HUDEP-2 (cell line): ENCODE results near the gene PDE11A.
A peak's percentile ranks its signal among the peaks of the same experiment; 100 is the strongest.
"Not testable (repeated sequence)": the region's sequence is repeated elsewhere in the genome, so short reads cannot be mapped to it uniquely, and the experiment has no call there.

Source experiments
- DNase-seq, 76 experiments: peaks; one replicate each; lab custom pipeline; 2025; ENCODE audit not compliant: unreplicated experiment in 76 of 76; lab: John Stamatoyannopoulos, UW

The PDE11A gene

DNA sequence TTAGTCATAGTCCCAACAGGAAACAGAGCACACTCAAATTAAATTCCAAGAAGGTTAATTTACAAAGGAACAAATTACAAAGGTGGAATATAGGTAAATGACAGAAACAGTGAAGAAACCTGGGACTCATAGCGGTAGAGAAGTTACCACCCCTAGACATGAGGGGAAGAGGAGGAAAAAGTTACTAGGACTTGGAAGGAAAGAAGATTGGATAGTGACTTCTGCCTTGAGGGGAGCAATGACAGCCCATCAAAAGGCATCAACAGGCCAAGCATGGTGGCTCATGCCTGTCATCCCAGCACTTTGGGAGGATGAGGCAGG is 2.4 kb upstream of the PDE11A start:
- no peak for DNase-seq

DNA sequence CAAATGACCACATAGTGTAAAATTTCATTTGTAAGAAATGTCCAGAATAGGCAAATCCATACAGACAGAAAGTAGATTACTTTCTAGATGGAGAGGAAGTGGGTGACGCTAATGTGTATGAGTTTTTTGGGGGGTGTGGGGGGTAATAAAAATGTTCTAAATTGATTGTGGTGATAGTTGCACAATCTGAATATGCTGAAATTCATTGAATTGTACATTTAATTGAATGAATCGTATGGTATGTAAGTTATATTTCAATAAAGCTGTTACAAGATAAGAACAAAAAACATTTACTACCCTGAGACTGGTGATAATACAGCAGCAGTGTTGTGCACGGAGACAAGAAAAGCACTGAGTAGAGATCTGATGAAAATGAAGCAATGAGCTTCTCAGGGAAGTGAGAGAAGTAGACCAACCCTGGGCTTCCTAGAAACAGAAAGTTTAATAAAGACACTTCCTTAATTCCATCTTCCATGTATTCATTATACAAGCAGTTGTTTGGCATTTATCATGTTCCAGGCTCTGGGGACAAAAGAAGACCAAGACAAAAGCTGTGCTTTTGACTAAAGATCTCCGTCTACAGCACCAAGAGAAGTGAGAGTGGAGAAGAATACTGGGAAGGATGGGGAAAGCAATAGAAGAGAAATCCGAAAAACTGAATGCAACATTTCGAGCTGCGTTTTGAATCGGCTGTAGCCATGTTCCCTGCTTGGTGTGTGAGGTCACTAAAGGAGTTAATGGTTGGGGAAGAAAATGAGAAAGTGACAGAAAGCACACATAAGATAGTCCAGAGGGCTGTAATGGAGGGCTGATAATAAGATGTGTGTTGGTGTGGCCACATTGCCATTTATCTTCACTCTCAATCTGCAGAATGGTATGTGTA is 1.8 kb upstream of the PDE11A start:
- DNase-seq, result peak in 1 of 76 experiments; percentile 1

DNA sequence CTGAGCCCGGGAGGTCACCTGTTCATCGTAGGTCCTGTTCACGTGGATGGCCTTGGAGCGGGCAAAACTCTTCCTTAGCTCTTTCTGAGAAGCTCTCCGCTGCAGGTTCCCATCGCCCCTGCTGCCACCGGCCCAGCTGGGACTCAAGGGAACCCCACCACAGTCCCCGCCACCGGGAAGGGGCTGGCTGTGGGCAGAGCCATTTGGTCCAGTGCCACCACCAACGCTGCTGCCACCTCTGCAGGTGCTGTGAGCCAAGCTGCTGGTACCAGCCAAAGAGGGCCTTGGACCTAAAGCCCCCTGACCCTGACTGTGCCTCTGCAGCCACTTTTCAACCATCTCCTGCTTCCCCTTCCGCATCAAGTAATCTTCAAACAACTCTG is 586 bp downstream of the PDE11A start:
- DNase-seq, result no peak

DNA sequence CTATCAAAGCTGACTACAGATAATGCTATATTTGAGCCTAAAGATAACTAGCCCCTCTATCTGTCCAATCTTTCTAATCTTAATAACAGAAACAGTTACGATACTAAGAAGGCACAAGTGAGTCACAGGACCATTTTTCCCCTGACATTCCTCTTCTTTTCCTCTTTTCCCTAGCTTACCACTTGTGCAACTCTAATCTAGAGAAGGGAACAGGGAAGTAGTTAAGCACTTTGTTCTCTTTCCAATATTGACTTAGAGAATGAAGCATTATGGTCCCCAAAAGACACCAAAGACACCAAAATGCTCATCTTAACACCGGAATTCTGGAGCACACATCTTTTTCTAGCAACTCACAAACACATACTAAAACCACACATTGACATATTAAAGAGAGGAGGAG is 1.8 kb downstream of the PDE11A start:
- no peak for DNase-seq

DNA sequence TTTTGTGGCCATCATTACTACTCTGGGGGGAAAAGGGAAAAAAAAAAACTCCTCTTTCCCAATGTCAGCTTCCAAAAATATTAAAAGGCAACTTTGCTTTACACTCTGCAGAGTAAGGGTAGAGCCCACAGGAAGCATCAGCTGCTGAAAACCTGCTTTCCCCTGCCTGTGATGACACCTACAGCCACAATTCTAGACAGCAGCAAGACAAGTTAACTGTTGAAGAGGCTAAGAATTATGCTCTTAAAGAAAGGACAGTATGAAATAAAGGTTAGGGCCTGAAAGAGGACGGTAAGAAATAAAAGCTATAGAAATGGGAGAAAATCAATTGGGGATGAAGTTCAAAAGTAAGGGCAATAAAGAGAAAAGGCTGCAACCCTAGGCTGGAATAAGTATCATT is 3.0 kb downstream of the PDE11A start:
- DNase-seq, result no peak

DNA sequence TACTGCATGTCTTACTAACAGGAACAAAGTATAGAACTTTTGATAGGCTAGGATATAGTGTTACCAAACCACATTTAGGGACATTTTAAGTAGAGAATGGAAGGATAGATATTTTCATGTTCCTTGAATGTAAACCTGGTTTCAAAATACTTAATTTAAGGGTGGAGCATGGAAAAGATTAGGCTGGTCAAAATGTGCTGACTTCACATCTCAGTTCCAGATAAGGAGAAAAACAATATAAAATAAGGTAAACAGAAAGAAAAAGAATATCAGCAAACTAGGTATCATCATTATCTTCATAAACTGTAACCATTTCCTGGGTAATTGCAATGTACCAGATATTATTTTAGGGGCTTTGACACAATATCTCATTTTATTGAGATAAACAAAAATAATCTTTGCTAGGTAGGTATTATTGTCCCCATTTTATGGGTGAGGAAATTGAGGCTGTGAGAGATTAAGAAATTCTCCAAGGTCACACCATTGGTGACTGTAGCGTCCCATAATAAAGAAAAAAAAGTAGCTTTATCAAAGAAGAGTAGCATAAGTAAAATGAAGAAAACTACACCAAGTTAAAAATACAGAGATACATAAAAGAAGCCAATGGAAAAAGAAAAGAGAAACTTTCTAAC is 3.6 kb downstream of the PDE11A start:
- no peak for DNase-seq

DNA sequence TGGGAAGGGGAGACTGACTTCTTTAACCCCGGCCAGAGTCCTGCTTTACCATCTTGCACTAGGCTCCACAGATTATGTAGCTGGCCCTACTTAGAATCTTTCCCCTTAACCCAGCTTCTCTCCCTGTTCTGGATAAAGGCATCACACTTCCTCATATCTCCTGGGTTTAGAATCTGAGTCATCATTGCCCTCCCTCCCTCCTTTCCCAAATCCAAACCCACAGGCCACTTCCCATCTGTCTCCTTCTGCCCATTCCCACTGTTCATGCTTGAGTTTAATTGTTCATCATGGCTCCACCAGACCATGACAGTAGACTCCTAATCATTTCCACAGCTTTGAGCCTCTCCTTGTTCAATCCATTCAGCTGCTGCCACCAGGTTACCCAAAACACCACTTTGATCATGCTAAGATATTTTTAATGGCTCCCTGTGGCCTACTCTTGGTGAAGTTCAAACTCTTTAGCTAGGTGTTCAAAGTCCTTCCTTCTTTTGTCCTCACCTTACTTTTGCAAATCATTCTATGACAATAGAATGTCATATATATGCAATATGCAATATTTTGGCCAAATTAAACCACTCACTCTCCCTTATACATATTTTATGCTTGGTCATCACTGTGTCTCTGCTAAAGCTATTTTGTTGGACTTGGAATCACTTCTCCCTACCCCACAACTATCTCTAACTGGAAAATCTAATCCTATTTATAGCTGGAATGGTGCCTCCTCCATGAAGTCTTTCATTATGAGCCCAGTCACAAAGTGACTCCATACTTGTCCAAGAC is 5.5 kb downstream of the PDE11A start:
- DNase-seq, result no peak

DNA sequence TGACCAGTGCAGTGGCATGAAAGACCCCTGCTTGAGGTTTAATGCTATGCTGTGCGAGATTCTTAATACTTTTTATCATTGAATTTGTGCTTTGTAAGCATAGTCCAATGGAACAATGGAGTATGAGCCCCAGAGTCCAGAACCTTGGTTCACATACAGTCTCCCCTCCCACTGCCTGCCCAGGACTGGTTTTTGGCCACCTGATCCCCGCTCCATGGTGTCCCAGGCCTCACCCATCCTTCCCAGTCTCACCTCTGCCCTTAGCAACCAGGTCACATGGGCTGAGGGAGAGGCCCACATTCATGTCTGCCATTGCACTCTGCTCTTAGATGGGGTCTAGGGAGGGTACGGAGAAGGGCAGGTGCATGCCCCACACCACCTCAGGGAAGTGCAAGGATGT is 6.3 kb downstream of the PDE11A start:
- no peak for DNase-seq

DNA sequence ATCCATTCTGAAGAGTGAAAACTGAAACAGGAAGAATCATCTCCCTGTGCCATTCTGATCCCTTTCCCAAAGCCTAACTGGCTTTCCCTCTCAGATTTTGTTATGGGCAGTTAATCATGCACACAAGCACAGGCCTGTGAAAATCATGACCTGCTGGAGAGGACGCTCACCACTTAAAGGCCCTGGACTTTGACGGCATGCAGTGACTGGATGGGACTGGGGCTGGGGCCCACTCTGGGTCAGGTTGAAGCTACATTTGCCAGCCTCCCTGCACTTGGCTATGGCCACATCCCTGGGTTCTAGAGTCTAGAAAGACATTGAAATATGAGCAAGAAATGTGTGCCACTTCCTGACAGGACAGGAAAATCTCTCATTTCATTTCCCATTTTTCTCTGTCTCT is 12.9 kb downstream of the PDE11A start:
- DNase-seq, result no peak

DNA sequence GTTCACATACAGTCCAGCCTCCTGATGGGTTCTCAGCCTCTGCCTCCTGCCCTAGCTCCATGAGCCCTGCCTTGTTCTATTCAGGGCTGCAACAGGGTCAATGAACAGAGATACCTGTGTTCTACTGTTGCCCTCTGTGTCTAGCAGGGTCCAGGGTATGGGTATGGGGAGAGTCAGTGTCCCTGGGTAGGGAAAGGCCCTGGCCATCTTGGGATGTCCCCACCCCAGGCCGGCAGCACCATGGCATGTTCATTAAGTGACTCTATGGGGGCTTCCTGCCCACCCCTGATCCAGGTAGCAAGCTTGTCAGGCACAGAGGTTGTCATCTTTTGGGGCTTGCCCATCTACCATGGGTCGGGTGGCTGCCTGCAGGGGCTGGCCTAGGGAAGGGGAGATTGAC is 13.5 kb downstream of the PDE11A start:
- DNase-seq, result no peak

DNA sequence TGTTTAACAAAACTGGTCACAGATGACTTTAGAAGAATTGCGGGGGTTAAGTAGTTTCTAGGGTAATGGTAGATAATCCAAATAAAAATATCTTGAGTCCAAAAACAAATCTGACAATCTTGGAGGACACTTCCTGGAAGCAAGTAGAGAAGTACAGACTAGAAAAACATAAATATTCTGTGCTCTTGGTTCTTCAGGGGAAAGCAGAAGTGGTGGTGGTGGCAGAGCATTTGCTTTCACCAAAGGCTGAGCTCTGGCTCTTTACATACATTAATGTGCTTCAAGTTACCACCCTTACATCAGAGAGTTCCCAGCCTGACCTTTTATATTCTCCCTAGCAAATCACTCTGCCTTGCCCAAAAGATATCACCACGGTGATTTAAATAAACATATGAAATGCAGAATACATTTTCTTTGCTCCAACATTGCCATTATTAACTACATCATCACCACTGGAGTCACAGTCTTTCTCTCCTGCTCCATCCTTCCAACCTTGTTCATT is 15.3 kb downstream of the PDE11A start:
- DNase-seq, result no peak

DNA sequence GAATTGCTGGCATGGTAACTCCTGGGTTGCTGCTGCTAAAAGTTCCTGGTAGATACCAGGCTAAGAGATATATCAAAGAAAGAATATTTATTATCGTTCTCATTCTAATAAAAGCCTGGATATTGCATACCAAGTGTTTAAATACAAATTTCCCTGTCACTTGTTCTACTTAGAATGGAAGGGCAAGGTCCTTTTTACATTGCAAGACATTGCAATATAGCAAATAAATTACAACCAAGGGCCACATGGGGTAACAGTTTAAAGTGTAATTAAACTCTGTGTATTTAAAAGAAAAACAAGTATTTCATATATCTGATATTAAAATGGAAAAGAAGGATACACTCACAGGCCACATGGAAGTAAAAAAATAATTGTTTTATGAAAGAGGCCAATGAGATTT is 16.2 kb downstream of the PDE11A start:
- DNase-seq, result no peak

DNA sequence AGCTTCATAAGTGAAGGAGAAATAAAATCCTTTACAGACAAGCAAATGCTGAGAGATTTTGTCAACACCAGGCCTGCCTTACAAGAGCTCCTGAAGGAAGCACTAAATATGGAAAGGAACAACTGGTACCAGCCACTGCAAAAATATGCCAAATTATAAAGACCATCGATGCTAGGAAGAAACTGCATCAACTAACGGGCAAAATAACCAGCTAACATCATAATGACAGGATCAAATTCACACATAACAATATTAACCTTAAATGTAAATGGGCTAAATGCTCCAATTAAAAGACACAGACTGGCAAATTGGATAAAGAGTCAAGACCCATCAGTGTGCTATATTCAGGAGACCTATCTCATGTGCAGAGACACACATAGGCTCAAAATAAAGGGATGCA is 21.3 kb downstream of the PDE11A start:
- DNase-seq, result not testable (repeated sequence)

DNA sequence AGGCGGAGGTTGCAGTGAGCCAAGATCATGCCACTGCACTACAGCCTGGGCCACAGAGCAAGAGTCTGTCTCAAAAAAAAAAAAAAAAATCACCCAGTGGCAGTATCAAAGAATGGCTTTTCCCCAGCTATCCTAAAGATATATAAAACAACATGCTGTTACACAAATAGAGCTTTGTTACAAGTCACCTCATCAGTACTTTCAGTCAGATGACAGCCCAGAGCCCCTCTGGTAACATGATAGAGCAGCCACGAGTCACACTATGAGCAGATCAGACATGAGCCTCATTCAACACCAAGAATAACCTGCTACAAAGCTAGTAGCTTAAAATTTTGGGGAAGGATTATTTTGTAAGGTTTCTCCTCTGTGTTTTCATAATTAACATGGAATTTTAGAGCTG is 25.2 kb downstream of the PDE11A start:
- no peak for DNase-seq

DNA sequence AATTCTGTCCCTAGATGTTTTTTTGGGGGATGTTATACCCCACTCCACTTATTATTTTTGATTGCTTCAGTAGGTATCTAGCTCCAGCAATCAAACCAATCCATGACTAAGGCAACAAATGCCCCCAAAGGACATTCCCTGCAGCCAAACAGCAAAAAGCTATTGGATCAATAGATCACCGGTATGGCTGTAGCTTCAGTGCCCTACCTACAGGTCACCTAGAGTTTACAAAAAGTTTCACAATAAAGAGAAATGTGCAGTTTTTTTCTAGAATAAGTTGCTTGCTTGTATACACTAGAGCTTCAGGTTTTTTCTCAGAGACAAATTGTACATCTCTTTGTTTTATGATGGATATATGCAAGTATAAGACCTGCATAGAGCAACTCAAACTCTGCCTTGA is 27.7 kb downstream of the PDE11A start:
- peak in 1 of 76 experiments; percentile 1 for DNase-seq

DNA sequence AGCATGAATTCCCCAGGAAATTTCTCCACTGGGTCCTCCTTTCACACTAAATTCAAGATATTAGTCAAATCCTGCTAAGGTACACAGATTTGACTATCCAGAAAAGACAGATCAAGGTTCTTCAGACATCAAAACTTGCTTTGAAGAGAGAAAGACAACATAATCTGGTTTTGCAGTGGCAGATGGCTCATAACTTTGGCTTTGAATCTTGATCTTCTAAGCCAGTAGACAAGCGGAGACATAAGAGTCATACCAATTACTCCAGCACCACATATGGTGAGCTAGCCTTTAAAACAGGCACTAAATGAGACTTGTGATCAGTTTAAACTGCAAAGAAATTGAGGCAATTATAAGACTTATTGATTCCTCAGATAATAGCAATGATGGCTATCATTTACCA is 29.3 kb downstream of the PDE11A start:
- DNase-seq, result no peak

DNA sequence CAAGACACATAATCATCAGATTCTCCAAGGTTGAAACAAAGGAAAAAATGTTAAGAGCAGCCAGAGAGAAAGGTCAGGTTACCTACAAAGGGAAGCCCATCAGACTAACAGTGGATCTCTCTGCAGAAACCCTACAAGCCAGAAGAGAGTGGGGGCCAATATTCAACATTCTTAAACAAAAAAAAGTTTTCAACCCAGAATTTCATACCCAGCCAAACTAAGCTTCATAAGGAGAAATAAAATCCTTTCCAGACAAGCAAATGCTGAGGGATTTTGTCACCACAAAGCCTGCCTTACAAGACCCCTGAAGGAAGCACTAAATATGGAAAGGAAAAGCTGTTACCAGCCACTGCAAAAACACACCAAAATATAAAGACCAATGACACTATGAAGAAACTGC is 39.0 kb downstream of the PDE11A start:
- DNase-seq, result not testable (repeated sequence)

DNA sequence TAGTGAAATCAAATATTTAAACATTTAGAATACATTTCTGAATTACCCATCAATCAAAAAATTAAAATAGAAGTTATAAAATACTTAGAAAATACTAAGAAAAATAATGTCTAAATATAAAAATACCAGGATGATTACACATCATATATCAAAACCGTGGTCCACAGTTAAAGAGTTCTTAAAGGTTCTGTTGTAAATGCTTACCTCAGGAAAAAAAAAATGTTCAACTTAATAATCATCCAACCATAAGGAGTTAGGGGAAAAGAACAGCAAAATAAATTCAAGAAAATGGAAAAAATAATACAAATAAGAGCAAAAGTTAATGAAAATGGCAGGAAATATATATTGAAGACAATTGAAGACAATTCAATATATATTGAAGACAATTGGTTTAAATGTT is 43.2 kb downstream of the PDE11A start:
- DNase-seq, result no peak

DNA sequence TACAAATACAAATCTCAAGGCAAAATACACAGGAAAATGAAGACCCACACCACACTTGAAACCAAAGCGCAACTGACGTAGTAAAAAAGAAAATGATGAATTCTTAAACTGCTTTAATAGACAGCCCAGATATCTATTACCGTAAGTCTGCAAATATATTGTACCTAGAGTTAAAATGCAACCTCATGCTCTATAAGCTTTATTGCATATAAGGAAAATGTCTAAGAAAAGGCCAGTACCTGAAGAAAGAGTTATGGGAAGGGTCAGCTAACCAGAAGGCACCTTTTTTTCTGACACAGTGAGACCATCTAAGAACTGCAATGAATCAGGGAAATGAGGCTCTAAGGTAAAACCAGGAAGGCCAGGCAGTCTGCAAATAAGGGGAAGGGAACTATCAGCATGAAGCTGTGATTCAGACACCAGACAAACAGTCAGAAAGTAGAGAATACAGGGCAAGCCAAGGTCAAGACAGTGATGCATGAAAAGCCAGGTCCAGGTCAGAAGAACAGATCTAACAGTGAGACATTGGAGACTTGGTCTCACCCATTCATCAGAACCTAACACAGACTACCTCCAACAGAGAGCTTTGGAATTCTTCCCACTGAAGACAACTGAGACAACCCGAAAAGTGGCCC is 46.9 kb downstream of the PDE11A start:
- no peak for DNase-seq

DNA sequence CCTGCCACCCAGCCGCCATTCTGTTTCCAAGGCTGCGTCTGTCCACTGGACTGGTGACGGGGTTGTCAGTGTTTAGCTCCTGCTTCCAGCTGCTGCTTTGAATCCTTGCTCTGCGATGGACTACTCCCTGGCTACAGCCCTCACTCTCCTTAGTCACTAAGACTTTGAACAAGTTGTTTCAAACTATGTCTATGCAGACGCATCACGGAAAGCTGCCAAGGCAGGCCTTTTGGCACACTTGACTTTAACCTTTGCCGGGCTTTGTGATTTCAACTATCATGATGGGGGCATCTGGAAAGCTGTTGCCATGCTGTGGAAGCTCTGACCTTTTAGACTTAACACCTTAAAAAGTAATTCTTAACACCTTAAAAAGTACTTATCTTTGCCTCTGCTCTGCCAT is 54.4 kb downstream of the PDE11A start:
- no peak for DNase-seq

DNA sequence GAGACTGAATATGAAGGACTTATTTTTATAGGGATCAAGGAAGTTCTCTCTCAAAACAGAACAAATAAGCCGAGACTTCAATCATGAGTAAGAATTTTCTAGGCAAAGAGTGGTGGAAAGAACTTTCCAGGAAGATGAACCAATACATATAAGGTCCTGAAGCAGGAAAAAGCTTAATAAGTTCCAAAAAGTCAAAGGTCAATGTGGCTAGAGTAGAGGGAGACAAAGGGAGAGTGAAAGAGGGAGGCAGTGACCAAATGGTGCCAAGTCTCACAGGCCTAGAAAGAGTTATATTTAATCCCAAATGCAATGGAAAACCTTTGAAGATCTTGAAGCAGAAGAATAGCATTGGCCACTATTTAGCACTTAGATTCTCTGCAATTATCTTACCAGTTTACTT is 56.0 kb downstream of the PDE11A start:
- no peak for DNase-seq
